Activated naive CD4-positive, alpha-beta T cell treated with anti-CD3 and anti-CD28 coated beads, Interleukin-2, amount 50 U/mL, for 72 hours (primary cell): ENCODE measurements around the gene TPGS1. TPM values are rescaled to one million over a fixed set of nuclear protein-coding genes. Genes with fewer than 3 reads are reported as not detected.

Experiments used
- ATAC-seq, 2 donors: fragments of 150-1000 bp; cut with Tn5 transposase; 2 replicates each; pipeline ENCODE4 v1.10.0; 2021; ENCODE audit warnings: mild to moderate bottlenecking in 2 of 2, moderate library complexity in 2 of 2
- DNase-seq, 2 donors: peaks; one replicate each; pipeline ENCODE4 v3.0.0; 2021 to 2022; ENCODE audit warnings: low spot score in 2 of 2
- H3K27ac Mint-ChIP-seq, 2 donors: one replicate each; pipeline ENCODE4 v1.8.0; 2022; ENCODE audit warnings: mild to moderate bottlenecking in 2 of 2, mixed read lengths in 2 of 2
- H3K36me3 Mint-ChIP-seq, 2 donors: one replicate each; pipeline ENCODE4 v1.8.0; 2022; ENCODE audit warnings: mixed read lengths in 2 of 2
- H3K9me3 Mint-ChIP-seq, 2 donors: one replicate each; pipeline ENCODE4 v1.8.0; 2022; ENCODE audit warnings: mixed read lengths in 2 of 2
- total RNA-seq, 2 donors: library from RNA; stranded (reverse); gene quantifications; one replicate each; pipeline ENCODE4 v1.2.3, GENCODE V29; 2022

The TPGS1 gene
- total RNA-seq, 2 donors from 2014 or later, result 5.9 to 10.2 TPM

- Mint-ChIP-seq H3K27ac (no peak overlapping the region), H3K36me3 (peaks cover 0 to 4% of the 10 kb centered on the region in 2 donors), H3K9me3 (no peaks in the 10 kb centered on the region)
- no peak for DNase-seq
- ATAC-seq, result no peak
These were observed 8.2 kb upstream of the TPGS1 start for GRCh38 chr19:498977-499623.

GRCh38 chr19:501646-502045 lies 5.7 kb upstream of the TPGS1 start:
- Mint-ChIP-seq H3K9me3 (no peaks in the 10 kb centered on the region), H3K27ac (no peak overlapping the region), H3K36me3 (peaks cover 0 to 4% of the 10 kb centered on the region in 2 donors)
- DNase-seq (no peak), ATAC-seq (no peak)

GRCh38 chr19:504616-505015 lies 2.7 kb upstream of the TPGS1 start:
- DNase-seq, result no peak
- H3K9me3 Mint-ChIP-seq, result no peaks in the 10 kb centered on the region
- ATAC-seq, result no peak
- peak overlapping the region in 1 of 2 donors; percentile 50 for H3K27ac Mint-ChIP-seq
- peaks cover 0 to 15% of the 10 kb centered on the region in 2 donors for H3K36me3 Mint-ChIP-seq

GRCh38 chr19:506404-507285 lies 652 bp upstream of the TPGS1 start:
- Mint-ChIP-seq H3K27ac (peak overlapping the region; percentile 98 to 100), H3K36me3 (peaks cover 0 to 15% of the 10 kb centered on the region in 2 donors), H3K9me3 (no peaks in the 10 kb centered on the region)
- DNase-seq (peak; percentile 92 to 96), ATAC-seq (peak; percentile 71 to 75)

- DNase-seq (no peak), ATAC-seq (no peak)
- Mint-ChIP-seq H3K27ac (peak overlapping the region; percentile 96 to 98), H3K9me3 (no peaks in the 10 kb centered on the region), H3K36me3 (peaks cover 0 to 15% of the 10 kb centered on the region in 2 donors)
These were observed 1.2 kb downstream of the TPGS1 start for GRCh38 chr19:508204-509150.

GRCh38 chr19:510606-511100 lies 3.4 kb downstream of the TPGS1 start:
- peak; percentile 92 to 98 for DNase-seq
- peak overlapping the region; percentile 98 for H3K27ac Mint-ChIP-seq
- ATAC-seq, result peak; percentile 43 to 62
- H3K9me3 Mint-ChIP-seq, result no peaks in the 10 kb centered on the region
- H3K36me3 Mint-ChIP-seq, result peaks cover 0 to 15% of the 10 kb centered on the region in 2 donors

GRCh38 chr19:511101-511851 lies 4.0 kb downstream of the TPGS1 start:
- no peaks in the 10 kb centered on the region for H3K9me3 Mint-ChIP-seq
- ATAC-seq (peak; percentile 52 to 59), DNase-seq (peak; percentile 73 to 88)
- H3K27ac Mint-ChIP-seq, result peak overlapping the region; percentile 98
- H3K36me3 Mint-ChIP-seq, result peaks cover 0 to 15% of the 10 kb centered on the region in 2 donors

- ATAC-seq (no peak), DNase-seq (no peak)
- no peaks in the 10 kb centered on the region for H3K9me3 Mint-ChIP-seq
- peaks cover 0 to 15% of the 10 kb centered on the region in 2 donors for H3K36me3 Mint-ChIP-seq
- no peak overlapping the region for H3K27ac Mint-ChIP-seq
These were observed 5.5 kb downstream of the TPGS1 start for GRCh38 chr19:512547-513365.

GRCh38 chr19:513368-514165 lies 6.3 kb downstream of the TPGS1 start:
- ATAC-seq (no peak), DNase-seq (no peak)
- no peaks in the 10 kb centered on the region for H3K9me3 Mint-ChIP-seq
- no peak overlapping the region for H3K27ac Mint-ChIP-seq
- H3K36me3 Mint-ChIP-seq, result peaks cover 0 to 6% of the 10 kb centered on the region in 2 donors

- Mint-ChIP-seq H3K27ac (no peak overlapping the region), H3K9me3 (no peaks in the 10 kb centered on the region), H3K36me3 (no peaks in the 10 kb centered on the region)
- no peak for DNase-seq
- ATAC-seq, result no peak
These were observed 6.9 kb downstream of the TPGS1 start for GRCh38 chr19:514166-514663.

GRCh38 chr19:517721-518597 lies 10.7 kb downstream of the TPGS1 start:
- H3K9me3 Mint-ChIP-seq, result no peaks in the 10 kb centered on the region
- no peaks in the 10 kb centered on the region for H3K36me3 Mint-ChIP-seq
- ATAC-seq, result peak in 1 of 2 donors; percentile 4
- H3K27ac Mint-ChIP-seq, result no peak overlapping the region
- DNase-seq, result no peak

- Mint-ChIP-seq H3K36me3 (no peaks in the 10 kb centered on the region), H3K27ac (no peak overlapping the region), H3K9me3 (no peaks in the 10 kb centered on the region)
- no peak for DNase-seq
- peak; percentile 56 to 82 for ATAC-seq
These were observed 11.4 kb downstream of the TPGS1 start for GRCh38 chr19:518598-519231.

GRCh38 chr19:519449-519865 lies 12.2 kb downstream of the TPGS1 start:
- ATAC-seq (no peak), DNase-seq (no peak)
- no peaks in the 10 kb centered on the region for H3K9me3 Mint-ChIP-seq

More at GRCh38 chr19:519449-519865, 12.2 kb downstream of the TPGS1 start:
- no peaks in the 10 kb centered on the region for H3K36me3 Mint-ChIP-seq
- H3K27ac Mint-ChIP-seq, result no peak overlapping the region
